Activated T-cell treated with anti-CD3 and anti-CD28 coated beads, Interleukin-2, amount 50 U/mL, for 4 hours (primary cell): ENCODE data around the gene SRPX. TPM values are rescaled to one million over a fixed set of nuclear protein-coding genes. Genes with fewer than 3 reads are reported as not detected.

Experiments
- ATAC-seq, 2 donors: fragments of 200-7000 bp; cut with Tn5 transposase; one replicate each; pipeline ENCODE4 v1.10.0; 2021
- DNase-seq: peaks from one replicate; pipeline ENCODE4 v3.0.0-alpha.2; 2020
- H3K27me3 Mint-ChIP-seq: one replicate; pipeline ENCODE4 v1.8.0; 2021; ENCODE audit warnings: low read depth, mixed read lengths
- H3K36me3 Mint-ChIP-seq: one replicate; pipeline ENCODE4 v1.8.0; 2022; ENCODE audit warnings: mixed read lengths; ENCODE audit not compliant: insufficient read depth
- H3K4me1 Mint-ChIP-seq: one replicate; pipeline ENCODE4 v1.8.0; 2021; ENCODE audit warnings: low read depth, mixed read lengths
- H3K4me3 Mint-ChIP-seq: one replicate; pipeline ENCODE4 v1.8.0; 2021; ENCODE audit warnings: mild to moderate bottlenecking, moderate library complexity, mixed read lengths
- H3K9me3 Mint-ChIP-seq: one replicate; pipeline ENCODE4 v1.8.0; 2021; ENCODE audit warnings: mixed read lengths
- total RNA-seq, 3 donors: library from RNA; stranded (reverse); gene quantifications; one replicate each; pipeline ENCODE4 v1.2.1, GENCODE V29; 2021

The SRPX gene
- total RNA-seq, 3 donors from 2014 or later, result 0.13 TPM; not detected in 2

DNA sequence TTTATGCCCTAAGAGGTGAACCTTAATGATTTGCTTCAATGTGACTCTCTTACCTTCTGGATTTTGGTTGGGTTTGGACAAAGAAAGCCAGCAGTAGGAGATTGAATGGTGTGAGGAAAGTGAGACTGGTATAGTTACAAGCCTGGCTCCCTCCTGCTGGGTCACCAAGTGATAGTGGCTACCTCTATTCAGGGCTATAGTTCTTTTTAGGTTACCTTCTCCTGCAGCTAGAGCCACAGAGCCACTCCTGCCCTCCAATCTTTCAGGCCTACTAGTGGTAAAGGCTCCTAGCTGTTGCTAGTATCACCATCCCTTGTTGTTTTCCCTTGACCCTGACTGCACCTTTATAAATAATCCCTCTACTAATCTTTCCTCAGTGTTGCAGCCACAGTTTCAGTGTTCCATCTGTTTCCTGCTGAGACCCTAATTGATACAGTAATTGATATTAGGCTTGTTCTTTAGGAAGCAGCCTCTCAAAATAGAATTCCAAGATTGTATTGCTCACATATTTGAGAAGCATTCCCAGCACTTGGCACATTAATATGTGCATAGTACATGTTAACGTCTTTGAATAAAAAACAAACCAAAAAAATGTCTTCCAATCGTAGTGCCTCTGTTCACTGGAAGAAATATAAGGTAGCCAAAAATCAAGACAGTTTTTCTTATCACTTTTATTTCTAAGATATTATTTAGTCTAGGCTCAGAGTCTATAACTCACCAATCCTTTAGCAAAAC is 82.3 kb downstream of the SRPX start:
- H3K9me3 Mint-ChIP-seq, result no peaks in the 10 kb centered on the region
- no peaks in the 10 kb centered on the region for H3K4me1 Mint-ChIP-seq
- no peaks in the 10 kb centered on the region for H3K36me3 Mint-ChIP-seq
- H3K27me3 Mint-ChIP-seq, result no peaks in the 10 kb centered on the region
- no peak for DNase-seq
- no peak for ATAC-seq
- H3K4me3 Mint-ChIP-seq, result no peak overlapping the region

GRCh38 chrX:38129366-38129765 is 91.3 kb downstream of the SRPX start:
- Mint-ChIP-seq H3K36me3 (no peaks in the 10 kb centered on the region), H3K9me3 (no peaks in the 10 kb centered on the region), H3K27me3 (peaks cover 2% of the 10 kb centered on the region), H3K4me1 (no peaks in the 10 kb centered on the region), H3K4me3 (no peak overlapping the region)
- ATAC-seq (no peak), DNase-seq (no peak)

GRCh38 chrX:38127961-38128360 is 92.7 kb downstream of the SRPX start:
- H3K4me1 Mint-ChIP-seq, result no peaks in the 10 kb centered on the region
- H3K9me3 Mint-ChIP-seq, result no peaks in the 10 kb centered on the region
- no peaks in the 10 kb centered on the region for H3K36me3 Mint-ChIP-seq
- H3K4me3 Mint-ChIP-seq, result no peak overlapping the region
- DNase-seq, result no peak
- peaks cover 2% of the 10 kb centered on the region for H3K27me3 Mint-ChIP-seq
- ATAC-seq, result no peak

DNA sequence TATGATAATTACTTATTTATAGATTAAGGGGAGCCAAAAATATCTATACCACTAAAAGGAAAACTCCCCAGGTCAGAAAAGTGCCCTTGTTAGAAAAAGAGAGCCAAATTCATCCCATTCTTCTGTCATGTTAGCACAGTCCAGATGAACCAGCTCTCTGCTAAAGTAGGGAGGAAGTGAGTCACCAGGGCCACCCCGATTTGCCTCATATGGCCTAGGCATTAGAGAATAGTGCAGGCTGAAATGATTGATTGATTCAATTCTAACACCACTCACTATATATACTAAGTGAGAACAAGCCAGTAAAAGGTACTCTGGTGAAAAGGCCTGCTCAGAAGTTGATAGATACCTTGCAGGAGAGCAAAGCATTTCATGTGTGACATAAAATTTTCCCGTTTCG is 94.5 kb downstream of the SRPX start:
- no peak for ATAC-seq
- Mint-ChIP-seq H3K27me3 (peaks cover 2% of the 10 kb centered on the region), H3K4me3 (no peak overlapping the region), H3K36me3 (no peaks in the 10 kb centered on the region), H3K4me1 (no peaks in the 10 kb centered on the region), H3K9me3 (no peaks in the 10 kb centered on the region)
- DNase-seq, result no peak

DNA sequence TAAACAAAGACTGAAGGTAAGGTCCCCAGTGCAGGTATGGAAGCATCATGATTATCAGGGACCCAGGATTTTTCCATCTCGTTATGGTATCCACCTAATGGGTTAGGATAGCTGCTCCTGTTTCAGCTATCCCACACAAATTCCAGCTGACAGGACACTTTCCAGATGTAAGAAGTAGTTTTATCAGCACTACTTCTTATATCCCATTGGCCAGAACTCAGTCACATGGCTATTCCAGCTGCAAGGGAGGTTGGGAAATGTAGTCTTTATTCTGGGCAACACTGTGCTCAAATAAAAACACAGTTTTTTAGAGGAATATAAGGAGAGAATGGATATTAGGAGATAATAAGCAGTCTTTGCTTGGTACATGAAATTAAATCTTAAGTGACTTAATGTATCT is 96.7 kb downstream of the SRPX start:
- Mint-ChIP-seq H3K36me3 (no peaks in the 10 kb centered on the region), H3K4me1 (no peaks in the 10 kb centered on the region), H3K27me3 (peaks cover 2% of the 10 kb centered on the region), H3K9me3 (no peaks in the 10 kb centered on the region), H3K4me3 (no peak overlapping the region)
- DNase-seq (no peak), ATAC-seq (no peak)

DNA sequence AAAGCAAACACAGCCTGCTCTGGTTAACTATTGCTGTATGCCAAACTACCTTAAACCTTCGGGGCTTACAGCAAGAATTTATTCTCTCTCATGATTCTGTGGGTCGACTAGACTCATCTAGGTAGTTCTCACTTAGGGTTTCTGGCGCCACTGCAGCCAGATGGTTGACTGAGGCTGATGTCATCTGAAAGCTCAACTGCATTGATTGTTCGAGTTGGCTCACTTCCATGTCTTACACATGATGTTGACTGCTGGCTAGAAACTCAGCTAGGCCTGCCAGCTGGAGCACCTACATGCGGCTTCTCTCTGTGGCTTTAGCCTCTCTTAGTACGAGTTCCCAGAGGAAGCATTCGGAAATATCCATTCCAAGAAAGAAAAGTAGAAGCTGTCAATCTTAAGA is 103.2 kb downstream of the SRPX start:
- DNase-seq (no peak), ATAC-seq (no peak)
- Mint-ChIP-seq H3K27me3 (no peaks in the 10 kb centered on the region), H3K9me3 (no peaks in the 10 kb centered on the region), H3K4me3 (no peak overlapping the region), H3K4me1 (no peaks in the 10 kb centered on the region), H3K36me3 (no peaks in the 10 kb centered on the region)

GRCh38 chrX:38116706-38117105 is 104.0 kb downstream of the SRPX start:
- Mint-ChIP-seq H3K36me3 (no peaks in the 10 kb centered on the region), H3K9me3 (no peaks in the 10 kb centered on the region), H3K27me3 (no peaks in the 10 kb centered on the region), H3K4me3 (no peak overlapping the region), H3K4me1 (no peaks in the 10 kb centered on the region)
- DNase-seq (no peak), ATAC-seq (no peak)

GRCh38 chrX:38112566-38112965 is 108.1 kb downstream of the SRPX start:
- DNase-seq (no peak), ATAC-seq (no peak)
- no peaks in the 10 kb centered on the region for H3K27me3 Mint-ChIP-seq
- no peaks in the 10 kb centered on the region for H3K36me3 Mint-ChIP-seq
- H3K9me3 Mint-ChIP-seq, result no peaks in the 10 kb centered on the region
- H3K4me1 Mint-ChIP-seq, result no peaks in the 10 kb centered on the region
- no peak overlapping the region for H3K4me3 Mint-ChIP-seq

- no peak for DNase-seq
- no peak for ATAC-seq
- no peaks in the 10 kb centered on the region for H3K9me3 Mint-ChIP-seq
- no peaks in the 10 kb centered on the region for H3K36me3 Mint-ChIP-seq
- no peak overlapping the region for H3K4me3 Mint-ChIP-seq
- H3K27me3 Mint-ChIP-seq, result no peaks in the 10 kb centered on the region
- H3K4me1 Mint-ChIP-seq, result no peaks in the 10 kb centered on the region
These were observed 109.5 kb downstream of the SRPX start for GRCh38 chrX:38111196-38111595.

- no peak for ATAC-seq
- no peaks in the 10 kb centered on the region for H3K4me1 Mint-ChIP-seq
These were observed 110.4 kb downstream of the SRPX start for GRCh38 chrX:38110231-38110630.

DNA sequence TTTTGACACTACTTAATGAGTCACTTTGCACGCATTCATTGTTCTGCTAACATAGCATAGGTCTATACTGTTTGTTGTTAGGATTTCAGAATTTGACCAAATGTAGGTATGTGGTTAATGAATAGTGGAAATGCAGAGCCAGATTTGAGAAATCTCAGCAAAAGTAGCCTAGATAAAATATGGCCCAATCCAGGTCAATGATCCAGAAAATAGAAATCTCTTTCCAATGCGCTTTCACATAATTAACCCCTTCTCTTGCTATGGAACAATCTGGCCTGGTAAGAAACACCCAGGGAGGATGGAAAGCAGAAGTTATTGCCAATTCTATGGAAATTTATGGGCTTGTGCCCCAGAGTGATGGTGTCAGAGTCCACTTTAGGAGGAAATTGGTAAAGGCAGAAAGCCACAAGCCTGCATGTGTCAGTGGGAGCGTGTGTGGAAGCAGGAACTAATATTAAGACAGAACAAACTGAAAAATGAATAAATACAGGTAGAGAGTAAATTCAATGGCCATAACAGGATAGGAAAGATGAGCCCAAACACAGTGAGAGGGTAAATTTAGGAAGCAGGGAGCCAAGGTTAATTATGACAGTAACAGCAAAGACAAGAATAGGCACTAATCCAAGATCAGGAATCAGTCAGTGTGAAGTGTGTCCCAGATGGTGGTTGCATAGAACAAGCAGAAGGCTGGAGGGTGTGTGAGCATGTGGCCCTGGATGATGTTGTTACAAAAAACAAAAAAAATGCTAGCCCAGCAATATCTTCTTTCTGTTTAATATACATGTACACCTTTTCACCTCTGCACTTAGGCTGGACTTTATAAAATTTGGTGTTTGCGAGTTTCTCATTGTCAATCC is 111.4 kb downstream of the SRPX start:
- ATAC-seq (no peak), DNase-seq (no peak)
- Mint-ChIP-seq H3K27me3 (no peaks in the 10 kb centered on the region), H3K36me3 (no peaks in the 10 kb centered on the region), H3K4me1 (no peaks in the 10 kb centered on the region), H3K4me3 (no peak overlapping the region), H3K9me3 (no peaks in the 10 kb centered on the region)

More at GRCh38 chrX:38110231-38110630, 110.4 kb downstream of the SRPX start:
- H3K36me3 Mint-ChIP-seq, result no peaks in the 10 kb centered on the region
- DNase-seq, result no peak
- no peak overlapping the region for H3K4me3 Mint-ChIP-seq
- H3K27me3 Mint-ChIP-seq, result no peaks in the 10 kb centered on the region
- no peaks in the 10 kb centered on the region for H3K9me3 Mint-ChIP-seq

DNA sequence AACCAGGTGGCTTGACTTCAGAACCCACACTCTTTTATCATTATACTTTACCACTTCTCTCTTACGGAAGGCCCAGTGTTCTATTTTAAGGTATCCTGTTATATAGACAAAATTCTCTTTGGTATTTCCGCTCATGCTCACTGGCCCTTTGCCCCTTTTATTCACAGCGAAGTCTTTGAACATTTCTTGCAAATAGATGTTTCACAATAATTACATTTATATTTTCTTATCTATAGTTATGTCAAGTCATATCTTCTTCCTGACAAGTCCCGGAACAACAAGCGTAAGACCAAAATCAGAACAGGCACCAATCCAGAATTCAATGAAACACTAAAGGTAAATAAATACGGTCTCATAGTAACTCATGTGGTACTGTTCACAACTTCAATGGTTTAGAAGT is 112.3 kb downstream of the SRPX start:
- ATAC-seq (no peak), DNase-seq (no peak)
- Mint-ChIP-seq H3K36me3 (no peaks in the 10 kb centered on the region), H3K27me3 (no peaks in the 10 kb centered on the region), H3K4me1 (no peaks in the 10 kb centered on the region), H3K9me3 (no peaks in the 10 kb centered on the region), H3K4me3 (no peak overlapping the region)

DNA sequence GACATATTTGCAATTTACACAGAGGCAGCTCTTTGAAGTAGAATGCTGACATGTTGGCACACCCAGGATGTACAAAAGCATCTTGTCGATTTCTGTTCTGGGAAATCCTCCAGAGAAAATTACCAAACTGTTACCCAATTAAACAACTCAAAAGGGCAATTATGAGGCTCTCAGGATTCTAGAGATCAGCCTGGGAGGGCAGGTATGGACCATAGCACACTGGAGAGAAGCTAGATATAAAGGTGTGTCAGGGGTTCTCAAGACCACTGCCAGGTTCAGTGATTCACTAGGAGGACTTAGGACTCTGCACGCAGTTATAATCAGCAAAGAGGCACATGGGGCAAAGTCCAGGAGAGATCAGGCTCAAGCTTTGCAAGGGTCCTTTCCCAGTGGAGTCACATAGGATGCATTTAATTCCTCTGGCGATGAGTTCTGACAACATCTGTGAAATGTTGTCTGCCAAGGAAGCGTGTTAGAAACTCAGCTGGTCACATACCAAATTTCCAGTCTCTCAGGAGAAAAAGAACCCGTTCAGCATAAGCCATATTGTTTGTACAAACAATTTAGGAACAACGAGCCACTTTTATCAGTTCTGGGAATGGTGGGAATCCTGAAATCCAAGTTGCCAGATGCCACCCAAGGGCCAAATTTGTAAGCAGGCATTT is 113.5 kb downstream of the SRPX start:
- H3K36me3 Mint-ChIP-seq, result no peaks in the 10 kb centered on the region

DNA sequence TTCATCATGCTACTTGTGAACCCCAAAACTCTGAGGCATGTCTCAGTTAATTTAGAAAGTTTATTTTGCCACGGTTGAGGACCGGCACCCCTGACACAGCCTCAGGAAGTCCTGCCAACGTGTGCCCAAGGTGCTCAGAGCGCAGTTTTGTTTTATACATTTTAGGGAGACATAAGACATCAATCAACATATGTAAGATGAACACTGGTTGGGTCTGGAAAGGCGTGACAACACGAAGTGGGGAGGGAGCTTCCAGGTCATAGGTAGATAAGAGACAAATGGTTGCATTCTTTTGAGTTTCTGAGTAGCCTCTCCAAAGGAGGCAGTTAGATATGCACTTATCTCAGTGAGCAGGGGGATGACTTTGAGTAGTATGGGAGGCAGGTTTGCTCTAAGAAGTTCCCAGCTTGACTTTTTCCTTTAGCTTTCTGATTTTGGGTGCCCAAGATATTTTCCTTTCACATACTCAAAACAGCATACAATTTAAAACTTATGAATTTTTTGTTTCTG is 115.4 kb downstream of the SRPX start:
- DNase-seq (no peak), ATAC-seq (no peak)
- Mint-ChIP-seq H3K36me3 (no peaks in the 10 kb centered on the region), H3K4me3 (no peak overlapping the region), H3K27me3 (no peaks in the 10 kb centered on the region), H3K4me1 (no peaks in the 10 kb centered on the region), H3K9me3 (no peaks in the 10 kb centered on the region)

More for the DNA sequence above, 113.5 kb downstream of the SRPX start:
- DNase-seq, result no peak
- H3K4me3 Mint-ChIP-seq, result no peak overlapping the region
- H3K9me3 Mint-ChIP-seq, result no peaks in the 10 kb centered on the region
- H3K4me1 Mint-ChIP-seq, result no peaks in the 10 kb centered on the region
- H3K27me3 Mint-ChIP-seq, result no peaks in the 10 kb centered on the region
- ATAC-seq, result no peak
